ENCODE measurements around the gene FOXC1.

The FOXC1 gene

GRCh38 chr6:1600063-1600763 is 9.5 kb upstream of the FOXC1 start:
- no peak for DNase-seq

DNA sequence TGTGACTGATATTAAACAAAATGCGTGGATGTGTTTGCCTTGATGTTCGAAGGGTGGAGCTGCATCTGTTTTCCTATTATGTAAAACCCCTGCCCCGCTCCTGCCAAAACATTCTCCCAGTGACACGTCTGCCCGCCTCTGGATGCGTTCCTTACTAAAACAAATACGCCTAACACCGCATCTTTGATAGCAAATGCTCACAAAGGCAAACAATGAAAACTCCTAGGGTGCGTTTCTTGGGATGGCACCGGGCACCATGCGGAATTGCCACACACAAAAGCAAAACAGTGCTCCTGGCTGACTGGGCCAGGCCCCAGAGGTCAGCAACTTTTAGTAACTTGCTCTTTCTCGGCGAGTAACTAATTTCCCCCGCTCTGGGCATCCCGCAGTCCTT is 9.0 kb upstream of the FOXC1 start:
- no peak for DNase-seq

DNA sequence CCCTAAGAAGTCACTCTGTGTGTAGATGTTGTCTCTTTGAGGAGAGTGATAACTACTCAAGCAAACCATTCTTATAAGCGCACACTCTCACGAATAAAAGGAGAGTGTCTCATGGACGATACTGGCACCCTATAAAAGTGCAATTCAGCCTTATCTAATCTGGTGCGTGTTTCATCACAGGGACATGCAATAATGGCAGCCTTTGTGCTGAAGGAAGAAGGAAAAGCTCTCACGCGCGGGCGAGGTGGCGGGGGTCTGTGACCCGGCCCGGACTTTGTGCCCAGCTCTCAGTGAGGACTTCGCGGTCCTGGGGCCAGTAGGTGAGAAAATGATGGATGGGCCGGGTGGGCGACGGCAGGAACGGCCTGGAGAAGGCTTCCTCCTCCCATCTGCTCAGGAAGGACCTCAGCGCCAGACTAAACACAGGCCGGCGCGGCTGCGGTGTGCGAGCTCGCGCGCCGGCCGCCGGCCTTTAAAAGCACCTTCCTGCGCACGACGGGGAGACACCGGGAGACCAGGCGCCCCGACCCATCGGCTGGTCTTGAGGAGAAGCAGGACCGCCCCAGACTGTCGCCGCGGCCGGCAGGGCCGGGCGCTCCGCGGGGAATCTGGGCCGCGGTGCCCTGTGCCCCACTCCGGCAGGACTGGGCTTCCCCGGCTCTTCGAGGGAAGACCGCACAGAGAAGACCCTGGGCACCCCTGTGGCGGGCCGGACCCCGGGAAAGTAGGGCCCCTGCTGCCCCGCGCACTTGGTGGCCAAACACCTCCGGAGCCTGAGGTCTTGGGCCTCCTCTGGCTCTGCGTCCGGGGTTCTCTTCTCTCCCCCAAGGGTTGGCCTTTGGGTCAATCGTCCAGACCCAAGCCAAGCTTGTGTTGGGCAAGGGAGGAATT is 8.3 kb upstream of the FOXC1 start:
- no peak for DNase-seq

GRCh38 chr6:1602049-1602713 is 7.5 kb upstream of the FOXC1 start:
- DNase-seq, result no peak

DNA sequence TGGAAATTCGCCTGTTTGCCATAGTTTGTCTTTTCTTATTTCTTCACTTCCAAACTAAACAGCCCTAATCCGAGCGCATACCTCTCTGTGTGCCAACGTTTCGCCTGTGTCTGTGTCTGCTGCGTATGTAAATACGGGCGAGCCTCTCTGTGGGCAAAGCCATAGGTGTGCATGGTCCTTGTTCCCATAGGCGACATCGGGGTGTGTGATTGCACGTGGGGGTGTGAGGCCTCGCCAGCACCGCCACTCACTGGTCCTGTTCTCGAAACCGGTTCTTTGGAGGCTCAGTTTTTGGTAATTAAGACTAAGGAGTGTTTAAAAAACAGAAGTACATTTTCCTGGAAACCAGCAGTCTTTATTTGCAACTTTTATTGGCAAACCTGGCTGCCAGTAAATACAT is 6.0 kb upstream of the FOXC1 start:
- DNase-seq, result no peak

- peak; percentile 72 for DNase-seq
Measured at GRCh38 chr6:1604158-1605003, 5.3 kb upstream of the FOXC1 start.

- DNase-seq, result no peak
Measured at GRCh38 chr6:1605004-1605892, 4.5 kb upstream of the FOXC1 start.

GRCh38 chr6:1605893-1606779 is 3.6 kb upstream of the FOXC1 start:
- DNase-seq, result no peak

GRCh38 chr6:1606780-1607515 is 2.8 kb upstream of the FOXC1 start:
- DNase-seq, result peak; percentile 33

- no peak for DNase-seq
Measured at GRCh38 chr6:1607516-1608221, 2.0 kb upstream of the FOXC1 start.

DNA sequence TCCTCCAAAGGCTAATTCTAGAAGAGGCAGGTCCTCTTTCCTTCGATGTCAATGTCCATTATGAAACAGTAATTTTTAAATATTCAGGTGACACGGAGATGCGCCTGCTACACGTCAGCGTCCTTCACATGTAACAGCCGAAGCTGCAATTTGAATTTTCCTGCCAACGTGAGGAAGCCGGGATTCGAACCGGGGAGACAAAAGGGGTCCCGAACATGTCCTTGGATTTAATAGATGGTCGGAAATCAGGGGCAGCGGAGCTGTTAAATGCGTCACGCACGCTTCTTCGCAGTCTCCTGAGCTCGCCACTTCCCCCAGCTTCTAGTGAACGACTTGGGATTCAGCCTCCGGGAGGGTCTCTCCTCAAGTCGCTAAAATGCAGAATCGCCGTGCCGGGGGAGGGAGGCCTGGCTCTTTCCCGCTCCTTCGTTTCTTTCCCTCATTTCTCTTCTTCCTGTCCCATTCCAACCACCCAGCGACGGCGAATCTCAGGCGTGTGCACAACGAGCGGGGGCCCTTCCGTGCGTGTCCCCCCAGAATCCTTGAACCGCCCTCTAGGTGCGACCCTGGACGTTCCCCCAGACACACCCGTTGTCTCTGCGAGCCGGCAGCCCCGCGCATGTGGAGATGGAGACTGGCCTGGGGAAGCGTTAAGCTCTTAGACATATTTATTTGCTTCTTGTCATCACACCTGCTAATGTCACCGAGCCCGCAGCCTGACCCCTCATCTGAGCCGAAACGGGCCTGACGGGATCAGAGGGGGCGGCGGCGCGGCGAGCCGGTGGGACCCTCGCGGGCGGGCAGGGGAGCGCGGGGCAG is 1.3 kb upstream of the FOXC1 start:
- peak; percentile 44 for DNase-seq

- DNase-seq, result peak; percentile 73
Measured at GRCh38 chr6:1609041-1609647, 571 bp upstream of the FOXC1 start.

DNA sequence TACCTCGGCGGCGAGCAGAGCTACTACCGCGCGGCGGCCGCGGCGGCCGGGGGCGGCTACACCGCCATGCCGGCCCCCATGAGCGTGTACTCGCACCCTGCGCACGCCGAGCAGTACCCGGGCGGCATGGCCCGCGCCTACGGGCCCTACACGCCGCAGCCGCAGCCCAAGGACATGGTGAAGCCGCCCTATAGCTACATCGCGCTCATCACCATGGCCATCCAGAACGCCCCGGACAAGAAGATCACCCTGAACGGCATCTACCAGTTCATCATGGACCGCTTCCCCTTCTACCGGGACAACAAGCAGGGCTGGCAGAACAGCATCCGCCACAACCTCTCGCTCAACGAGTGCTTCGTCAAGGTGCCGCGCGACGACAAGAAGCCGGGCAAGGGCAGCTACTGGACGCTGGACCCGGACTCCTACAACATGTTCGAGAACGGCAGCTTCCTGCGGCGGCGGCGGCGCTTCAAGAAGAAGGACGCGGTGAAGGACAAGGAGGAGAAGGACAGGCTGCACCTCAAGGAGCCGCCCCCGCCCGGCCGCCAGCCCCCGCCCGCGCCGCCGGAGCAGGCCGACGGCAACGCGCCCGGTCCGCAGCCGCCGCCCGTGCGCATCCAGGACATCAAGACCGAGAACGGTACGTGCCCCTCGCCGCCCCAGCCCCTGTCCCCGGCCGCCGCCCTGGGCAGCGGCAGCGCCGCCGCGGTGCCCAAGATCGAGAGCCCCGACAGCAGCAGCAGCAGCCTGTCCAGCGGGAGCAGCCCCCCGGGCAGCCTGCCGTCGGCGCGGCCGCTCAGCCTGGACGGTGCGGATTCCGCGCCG is 994 bp downstream of the FOXC1 start:
- DNase-seq, result no peak

GRCh38 chr6:1611322-1611571 is 1.5 kb downstream of the FOXC1 start:
- DNase-seq, result no peak

- no peak for DNase-seq
Measured at GRCh38 chr6:1611572-1612298, 2.0 kb downstream of the FOXC1 start.

DNA sequence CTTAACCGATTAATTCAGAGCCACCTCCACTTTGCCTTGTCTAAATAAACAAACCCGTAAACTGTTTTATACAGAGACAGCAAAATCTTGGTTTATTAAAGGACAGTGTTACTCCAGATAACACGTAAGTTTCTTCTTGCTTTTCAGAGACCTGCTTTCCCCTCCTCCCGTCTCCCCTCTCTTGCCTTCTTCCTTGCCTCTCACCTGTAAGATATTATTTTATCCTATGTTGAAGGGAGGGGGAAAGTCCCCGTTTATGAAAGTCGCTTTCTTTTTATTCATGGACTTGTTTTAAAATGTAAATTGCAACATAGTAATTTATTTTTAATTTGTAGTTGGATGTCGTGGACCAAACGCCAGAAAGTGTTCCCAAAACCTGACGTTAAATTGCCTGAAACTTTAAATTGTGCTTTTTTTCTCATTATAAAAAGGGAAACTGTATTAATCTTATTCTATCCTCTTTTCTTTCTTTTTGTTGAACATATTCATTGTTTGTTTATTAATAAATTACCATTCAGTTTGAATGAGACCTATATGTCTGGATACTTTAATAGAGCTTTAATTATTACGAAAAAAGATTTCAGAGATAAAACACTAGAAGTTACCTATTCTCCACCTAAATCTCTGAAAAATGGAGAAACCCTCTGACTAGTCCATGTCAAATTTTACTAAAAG is 2.7 kb downstream of the FOXC1 start:
- DNase-seq, result no peak
